Tibial artery (tissue), 4 donors: ENCODE measurements around the gene HPSE2.

Experiments
- DNase-seq, 2 donors: peaks; one replicate each; pipeline ENCODE4 v3.0.0-alpha.2; 2019
- H3K27ac ChIP-seq, 2 donors: fragments of 200-600 bp; sonication (generic) in 1 of 2; 1 replicate in 1 of 2; 2 replicates in 1 of 2; pipeline ENCODE4 v1.5.1; 2018 to 2019; ENCODE audit warnings: mild to moderate bottlenecking in 1 of 2
- H3K27me3 ChIP-seq, 2 donors: fragments of 200-600 bp; sonication (generic) in 1 of 2; one replicate each; pipeline versions ENCODE4 v1.5.1 to v1.6.0; 2016 to 2019
- H3K36me3 ChIP-seq, 3 donors: fragments of 200-600 bp; sonication (generic) in 2 of 3; one replicate each; pipeline ENCODE4 v1.5.1; 2016 to 2019; ENCODE audit warnings: mild to moderate bottlenecking in 2 of 3
- H3K4me1 ChIP-seq, 4 donors: fragments of 200-600 bp; sonication (generic) in 2 of 4; 1 replicate in 3 of 4; 2 replicates in 1 of 4; pipeline ENCODE4 v1.5.1; 2016 to 2019
- H3K4me3 ChIP-seq, 2 donors: fragments of 200-600 bp; sonication (generic) in 1 of 2; 1 replicate in 1 of 2; 2 replicates in 1 of 2; pipeline ENCODE4 v1.5.1; 2018 to 2019; ENCODE audit warnings: mild to moderate bottlenecking in 2 of 2
- H3K9me3 ChIP-seq, 3 donors: fragments of 200-600 bp; sonication (generic) in 1 of 3; one replicate each; pipeline ENCODE4 v1.5.1; 2016 to 2019
- intact Hi-C: fragments of 100-400 bp; cut with DNase I; formaldehyde crosslinking; loops from one replicate; pipeline ENCODE4 v1.15.0; 2023; ENCODE audit warnings: low total_unique reads
- TF ChIP-seq, protein P1 (sequence below), 2 experiments: fragments of 200-600 bp in 1 of 2; fragments of 450-650 bp in 1 of 2; IDR thresholded peaks; one replicate each; pipeline ENCODE4 v1.5.1; 2017 to 2019; ENCODE audit warnings: antibody characterized with exemption in 2 of 2, mild to moderate bottlenecking in 1 of 2, moderate library complexity in 1 of 2

HPSE2 gene

GRCh38 chr10:98416606-98417388, 818.9 kb downstream of the HPSE2 start:
- peak in 1 of 2 donors; percentile 61 for DNase-seq
- H3K27ac ChIP-seq, result no peak overlapping the region
- TF ChIP-seq, protein P1, sequence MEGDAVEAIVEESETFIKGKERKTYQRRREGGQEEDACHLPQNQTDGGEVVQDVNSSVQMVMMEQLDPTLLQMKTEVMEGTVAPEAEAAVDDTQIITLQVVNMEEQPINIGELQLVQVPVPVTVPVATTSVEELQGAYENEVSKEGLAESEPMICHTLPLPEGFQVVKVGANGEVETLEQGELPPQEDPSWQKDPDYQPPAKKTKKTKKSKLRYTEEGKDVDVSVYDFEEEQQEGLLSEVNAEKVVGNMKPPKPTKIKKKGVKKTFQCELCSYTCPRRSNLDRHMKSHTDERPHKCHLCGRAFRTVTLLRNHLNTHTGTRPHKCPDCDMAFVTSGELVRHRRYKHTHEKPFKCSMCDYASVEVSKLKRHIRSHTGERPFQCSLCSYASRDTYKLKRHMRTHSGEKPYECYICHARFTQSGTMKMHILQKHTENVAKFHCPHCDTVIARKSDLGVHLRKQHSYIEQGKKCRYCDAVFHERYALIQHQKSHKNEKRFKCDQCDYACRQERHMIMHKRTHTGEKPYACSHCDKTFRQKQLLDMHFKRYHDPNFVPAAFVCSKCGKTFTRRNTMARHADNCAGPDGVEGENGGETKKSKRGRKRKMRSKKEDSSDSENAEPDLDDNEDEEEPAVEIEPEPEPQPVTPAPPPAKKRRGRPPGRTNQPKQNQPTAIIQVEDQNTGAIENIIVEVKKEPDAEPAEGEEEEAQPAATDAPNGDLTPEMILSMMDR (IDR thresholded peaks at IDR 0.05), result no peak
- H3K36me3 ChIP-seq, result peaks cover 15 to 59% (median 47%) of the 10 kb centered on the region in 3 donors
- intact Hi-C loops, result loop anchor here (10.0 kb wide), 1 partner anchor 152 kb away; the partner anchor contains the start of gene LOXL4
- no peak overlapping the region for H3K4me3 ChIP-seq
- peaks cover 0 to 37% (median 16%) of the 10 kb centered on the region in 4 donors for H3K4me1 ChIP-seq
- H3K27me3 ChIP-seq, result no peaks in the 10 kb centered on the region
- no peaks in the 10 kb centered on the region for H3K9me3 ChIP-seq

DNA sequence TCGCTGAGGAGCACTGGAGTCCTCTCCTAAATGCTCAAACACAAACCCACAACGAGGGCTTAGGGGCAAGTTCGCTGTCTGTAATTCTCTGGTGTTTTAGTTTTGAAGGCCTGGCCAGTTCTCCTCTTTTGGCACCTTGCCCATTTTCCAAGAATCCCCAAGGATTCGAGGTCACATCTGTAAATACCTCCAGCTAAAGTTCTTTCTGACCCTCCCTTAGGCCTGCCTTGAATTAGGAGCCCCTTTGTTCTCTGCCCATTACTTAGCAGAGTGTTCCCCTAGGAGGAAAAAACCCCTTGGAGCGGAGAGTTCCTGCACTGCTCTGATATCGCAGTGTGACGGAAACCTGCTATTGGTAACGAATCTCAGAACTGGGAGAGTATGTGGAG, 819.9 kb downstream of the HPSE2 start:
- DNase-seq, result peak in 1 of 2 donors; percentile 46
- TF ChIP-seq, protein P1 (IDR thresholded peaks at IDR 0.05), result no peak
- intact Hi-C loops, result loop anchor here (10.0 kb wide), 1 partner anchor 151 kb away; the partner anchor contains the start of gene LOXL4
- Histone ChIP-seq H3K4me1 (peaks cover 0 to 38% (median 16%) of the 10 kb centered on the region in 4 donors), H3K4me3 (no peak overlapping the region), H3K9me3 (no peaks in the 10 kb centered on the region), H3K27me3 (no peaks in the 10 kb centered on the region), H3K36me3 (peaks cover 15 to 50% (median 41%) of the 10 kb centered on the region in 3 donors), H3K27ac (peak overlapping the region; percentile 77 to 83)

- Histone ChIP-seq H3K9me3 (no peaks in the 10 kb centered on the region), H3K27me3 (no peaks in the 10 kb centered on the region), H3K36me3 (peaks cover 15 to 50% (median 41%) of the 10 kb centered on the region in 3 donors), H3K4me1 (peaks cover 0 to 38% (median 16%) of the 10 kb centered on the region in 4 donors), H3K4me3 (peak within 1 kb of the TSS; percentile 63 to 71), H3K27ac (peak within 1 kb of the TSS; percentile 77 to 83)
- DNase-seq, result peak; percentile 91 to 96
- intact Hi-C loops, result loop anchor here (10.0 kb wide), 1 partner anchor 150 kb away; the partner anchor contains the start of gene LOXL4
- TF ChIP-seq, protein P1 (IDR thresholded peaks at IDR 0.05), result no peak
Measured at GRCh38 chr10:98414932-98415730, 820.5 kb downstream of the HPSE2 start, which contains the start of gene PYROXD2. Gene PYROXD2 (minus strand): TSS chr10:98415182. CDS start chr10:98415135, 47 bp downstream.

DNA sequence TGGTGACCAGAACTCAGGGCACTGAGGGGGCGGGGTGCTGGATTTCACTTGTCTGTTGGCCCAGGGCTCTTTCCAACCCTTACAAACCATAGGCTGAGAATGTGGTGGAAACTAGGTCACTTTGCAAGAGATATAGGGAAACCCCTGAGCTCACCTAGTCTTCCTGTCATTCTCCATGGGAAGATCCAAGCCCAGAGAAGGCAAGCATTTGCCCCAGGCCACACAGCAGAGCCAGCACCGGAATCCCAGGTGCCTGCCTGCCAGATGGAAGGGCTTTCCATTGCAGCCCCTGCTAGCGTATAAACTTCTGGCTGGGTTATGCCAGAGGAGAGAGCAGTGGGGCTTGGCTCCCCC, 821.1 kb downstream of the HPSE2 start:
- TF ChIP-seq, protein P1 (IDR thresholded peaks at IDR 0.05), result no peak

DNA sequence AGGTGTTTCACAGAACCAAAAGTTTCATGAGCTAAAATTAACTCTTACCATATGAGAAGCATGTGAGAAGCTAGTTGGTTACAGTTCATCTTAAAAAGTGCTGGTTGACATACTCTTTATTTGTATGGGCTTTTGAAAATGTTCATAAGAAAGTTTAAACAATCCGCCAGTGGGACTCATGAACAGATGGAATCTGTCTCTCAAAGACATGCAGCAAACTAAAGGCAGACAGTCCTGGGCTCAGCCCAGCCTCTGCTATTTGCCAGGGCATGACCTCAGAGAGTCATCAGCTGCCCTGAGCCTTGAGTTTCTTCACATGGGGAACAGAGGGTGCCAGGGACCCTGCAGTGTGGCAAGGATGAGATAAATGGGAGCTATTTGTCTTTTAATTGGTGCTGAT, 823.9 kb downstream of the HPSE2 start:
- Histone ChIP-seq H3K27ac (no peak overlapping the region), H3K27me3 (no peaks in the 10 kb centered on the region), H3K36me3 (peaks cover 0 to 22% (median 7%) of the 10 kb centered on the region in 3 donors), H3K4me3 (no peak overlapping the region), H3K9me3 (no peaks in the 10 kb centered on the region), H3K4me1 (peaks cover 0 to 38% (median 16%) of the 10 kb centered on the region in 4 donors)
- intact Hi-C loops, result loop anchor here (10.0 kb wide), 1 partner anchor 147 kb away; the partner anchor contains the start of gene LOXL4
- no peak for DNase-seq
- TF ChIP-seq, protein P1 (IDR thresholded peaks at IDR 0.05), result no peak

More for the DNA sequence above, 821.1 kb downstream of the HPSE2 start:
- Histone ChIP-seq H3K9me3 (no peaks in the 10 kb centered on the region), H3K36me3 (peaks cover 12 to 47% (median 35%) of the 10 kb centered on the region in 3 donors), H3K27me3 (no peaks in the 10 kb centered on the region), H3K4me3 (peak overlapping the region; percentile 63 to 71), H3K27ac (peak overlapping the region; percentile 77 to 83), H3K4me1 (peaks cover 0 to 38% (median 16%) of the 10 kb centered on the region in 4 donors)
- no peak for DNase-seq
- intact Hi-C loops, result loop anchor here (10.0 kb wide), 1 partner anchor 150 kb away; the partner anchor contains the start of gene LOXL4
